Activated CD4-positive, alpha-beta T cell treated with anti-CD3 and anti-CD28 coated beads, Interleukin-2, Interleukin-4, amounts not matched to agents 100 ng/mL and 50 ng/mL, durations not matched to agents 16 hours and 8 hours (primary cell): ENCODE measurements around the gene LMOD1.
"Not testable (repeated sequence)": the region's sequence is repeated elsewhere in the genome, so short reads cannot be mapped to it uniquely, and the experiment has no call there.

Experiments used
- DNase-seq: peaks from one replicate; pipeline ENCODE4 v3.0.0-alpha.2; 2020; ENCODE audit warnings: low spot score

LMOD1 gene

GRCh38 chr1:201946224-201946908, at the start of gene LMOD1:
Gene LMOD1, minus strand, starts transcription at chr1:201946548. Its CDS starts 208 bp downstream, at chr1:201946340.
- no peak for DNase-seq

- no peak for DNase-seq
Measured at GRCh38 chr1:201990427-201990826, 44.1 kb upstream of the LMOD1 start.

- DNase-seq: no peak
Measured at GRCh38 chr1:201989354-201990128, 43.2 kb upstream of the LMOD1 start.

- no peak for DNase-seq
Measured at GRCh38 chr1:201988601-201989000, 42.3 kb upstream of the LMOD1 start.

GRCh38 chr1:201985355-201985754, 39.0 kb upstream of the LMOD1 start:
- DNase-seq: no peak

GRCh38 chr1:201984446-201984845, 38.1 kb upstream of the LMOD1 start:
- no peak for DNase-seq

- peak; percentile 1 for DNase-seq
Measured at GRCh38 chr1:201983380-201983805, 37.0 kb upstream of the LMOD1 start.

- peak; percentile 30 for DNase-seq
Measured at GRCh38 chr1:201982623-201983379, 36.5 kb upstream of the LMOD1 start, which contains the start of gene RNPEP. Gene RNPEP, plus strand, starts transcription at chr1:201982648. Its CDS starts 19 bp downstream, at chr1:201982667.

- DNase-seq: peak; percentile 64
Measured at GRCh38 chr1:201982082-201982622, 35.8 kb upstream of the LMOD1 start.

- DNase-seq: no peak
Measured at GRCh38 chr1:201970334-201971159, 24.2 kb upstream of the LMOD1 start.

- DNase-seq: no peak
Measured at GRCh38 chr1:201968202-201968925, 22.0 kb upstream of the LMOD1 start.

- no peak for DNase-seq
Measured at GRCh38 chr1:201966171-201966570, 19.8 kb upstream of the LMOD1 start.

GRCh38 chr1:201964261-201964660, 17.9 kb upstream of the LMOD1 start:
- DNase-seq: no peak

- DNase-seq: not testable (repeated sequence)
Measured at GRCh38 chr1:201962382-201962781, 16.0 kb upstream of the LMOD1 start.

- DNase-seq: no peak
Measured at GRCh38 chr1:201958348-201958747, 12.0 kb upstream of the LMOD1 start.

GRCh38 chr1:201955729-201956143, 9.4 kb upstream of the LMOD1 start:
- no peak for DNase-seq

GRCh38 chr1:201955009-201955728, 8.8 kb upstream of the LMOD1 start, which contains the start of gene TIMM17A:
Gene TIMM17A, plus strand, starts transcription at chr1:201955503. Its CDS starts 24 bp downstream, at chr1:201955527.
- DNase-seq: peak; percentile 98

- no peak for DNase-seq
Measured at GRCh38 chr1:201954263-201955008, 8.1 kb upstream of the LMOD1 start.

GRCh38 chr1:201949491-201949890, 3.1 kb upstream of the LMOD1 start:
- DNase-seq: no peak
